GM10847 (cell line): ENCODE results near the gene FLRT3.

ENCODE experiments used
- POLR2A ChIP-seq: IDR thresholded peaks from 2 replicates; pipeline ENCODE4 v1.6.1; 2011; ENCODE audit not compliant: insufficient read length; ENCODE audit errors: extremely low read depth

FLRT3 gene

DNA sequence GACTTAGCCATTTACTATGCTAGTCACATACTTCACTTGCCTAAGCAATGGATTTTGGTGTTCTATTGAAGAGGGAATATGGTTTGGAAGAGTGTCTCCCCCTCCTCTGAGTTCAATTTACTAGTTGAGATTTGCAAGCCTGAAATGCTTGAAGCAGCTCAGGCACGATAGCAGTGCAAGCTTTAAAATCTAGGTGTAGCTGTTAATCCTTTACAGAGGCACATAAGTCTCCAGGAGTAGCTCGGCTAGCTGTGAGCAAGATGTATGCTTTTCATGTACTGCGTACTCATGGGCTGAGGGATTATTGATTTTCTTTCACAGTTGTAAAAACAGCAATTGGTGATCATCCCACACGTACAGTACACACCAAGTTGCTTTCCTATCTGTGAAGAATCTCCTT is 726 bp downstream of the FLRT3 start:
- TF ChIP-seq POLR2A, result no peak

DNA sequence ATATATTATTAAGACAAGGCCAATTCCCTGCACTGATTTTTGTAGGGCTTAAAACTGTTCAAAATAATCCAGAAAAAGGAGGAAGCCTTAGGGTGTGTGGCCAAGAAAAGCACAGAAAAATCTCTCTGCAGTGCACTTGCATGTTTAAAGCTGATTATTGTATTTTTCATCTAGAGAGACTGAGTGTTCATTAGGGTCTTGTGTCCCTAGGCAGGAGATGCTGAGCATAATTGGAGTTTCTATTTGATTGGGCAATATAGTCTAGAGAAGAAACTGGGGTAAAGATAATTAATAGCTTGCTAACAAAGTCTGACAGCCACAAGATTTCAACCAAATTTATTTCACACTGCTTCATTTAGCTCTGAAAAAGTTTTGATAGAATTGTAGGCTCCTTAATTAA is 2.4 kb downstream of the FLRT3 start:
- TF ChIP-seq POLR2A, result no peak

DNA sequence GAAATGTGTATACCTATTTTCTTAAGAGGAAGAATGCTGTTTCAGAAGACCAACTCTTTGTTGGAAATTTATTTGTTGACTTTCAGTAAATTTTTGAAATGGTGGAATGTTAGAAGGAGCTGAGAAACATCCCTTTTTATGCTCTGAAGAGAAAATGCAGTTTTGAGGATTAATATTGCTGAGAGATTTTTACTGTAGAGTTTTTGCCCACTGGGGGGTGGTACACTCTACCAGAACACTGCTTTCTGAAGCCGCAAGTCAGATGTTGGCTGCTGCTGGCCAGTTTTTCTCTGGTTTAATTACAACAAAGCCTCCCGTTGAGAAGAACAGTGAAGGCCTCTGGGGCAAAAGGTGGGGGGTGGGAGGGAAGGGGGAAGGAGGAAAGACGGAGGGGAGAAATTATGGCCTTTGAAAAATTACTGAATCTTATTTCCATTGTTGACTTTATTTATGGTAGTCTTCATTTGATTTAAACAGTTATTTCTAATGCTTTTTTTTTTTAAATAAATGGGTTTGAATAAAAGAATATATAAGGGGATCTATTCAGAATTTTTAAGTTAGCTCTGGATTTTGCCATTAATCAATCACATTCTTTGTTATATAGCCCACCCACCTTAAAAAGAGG is 3.0 kb downstream of the FLRT3 start:
- TF ChIP-seq POLR2A, result no peak

DNA sequence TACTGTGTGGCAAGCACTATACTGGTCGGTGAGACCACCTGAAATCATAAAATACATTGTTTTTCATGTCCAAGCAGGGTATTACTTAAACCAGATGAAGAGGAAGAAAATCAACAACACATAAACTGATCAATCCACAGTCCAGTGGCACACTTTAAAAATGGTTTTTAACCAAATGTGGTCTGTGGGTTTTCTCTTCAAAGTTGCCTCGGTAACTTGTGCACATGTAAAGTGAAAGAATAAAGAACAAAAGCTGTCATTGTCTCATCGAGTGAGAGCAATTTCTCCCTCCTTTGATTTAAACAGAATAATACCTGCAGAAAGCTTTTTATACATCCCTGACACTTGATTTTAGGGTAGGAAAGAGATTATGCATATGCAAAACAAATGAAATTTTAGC is 3.7 kb downstream of the FLRT3 start:
- TF ChIP-seq POLR2A, result no peak

DNA sequence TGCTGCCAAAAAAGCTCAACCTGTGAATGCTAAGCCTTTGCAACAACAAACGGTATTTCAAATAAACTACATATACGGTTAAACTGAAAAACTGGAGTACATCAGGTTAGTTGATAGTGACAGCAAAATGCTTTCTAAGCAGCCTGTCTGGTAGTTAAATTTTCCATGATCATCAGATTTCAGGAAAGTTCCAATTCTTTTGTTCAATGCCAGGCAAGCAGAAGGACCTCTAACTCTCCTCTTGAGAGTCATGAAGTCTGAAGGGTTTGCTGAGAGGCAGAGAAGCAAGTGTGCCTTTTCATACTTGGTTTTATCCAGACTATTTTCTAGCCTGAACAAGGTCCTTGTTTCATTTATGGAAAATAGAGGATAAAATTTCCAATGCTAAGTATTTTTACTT is 4.5 kb downstream of the FLRT3 start:
- TF ChIP-seq POLR2A, result no peak

DNA sequence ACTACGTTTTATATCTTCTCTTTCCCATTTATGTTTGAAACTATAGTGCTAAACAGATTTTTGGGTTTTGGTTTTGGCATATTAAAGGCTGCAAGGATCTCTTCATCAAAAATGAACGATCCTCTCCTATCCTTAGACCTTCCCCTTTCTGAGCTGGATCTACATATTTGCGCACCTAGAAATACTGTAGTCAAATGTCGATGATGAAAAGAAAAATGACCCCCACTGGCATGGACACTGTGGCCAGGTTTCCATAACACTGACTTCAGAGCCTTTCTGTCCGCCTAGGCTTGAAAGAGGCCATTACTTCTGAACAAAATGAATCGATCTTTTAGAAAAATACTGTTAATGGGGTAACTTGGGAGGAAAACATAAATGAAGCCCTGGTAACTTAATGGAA is 5.8 kb downstream of the FLRT3 start:
- no peak for TF ChIP-seq POLR2A

DNA sequence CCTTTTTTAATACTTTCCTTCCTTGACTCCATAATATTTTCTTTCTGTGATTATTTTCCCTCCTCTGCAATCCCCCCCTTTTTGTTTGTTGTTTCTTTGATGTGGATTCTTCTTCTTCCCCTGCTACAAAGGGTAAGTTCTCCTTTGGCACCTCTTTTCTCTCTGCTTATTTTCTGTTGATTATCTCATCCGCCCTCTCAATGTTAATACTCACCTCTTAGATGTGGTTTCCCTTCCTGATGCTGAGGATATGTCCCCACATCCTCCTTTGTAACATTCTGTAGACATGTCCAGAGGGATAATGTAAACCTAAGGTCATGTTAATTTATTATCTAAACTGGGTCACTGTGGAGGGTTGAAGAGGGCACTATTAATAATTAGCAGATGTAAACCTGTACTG is 17.7 kb downstream of the FLRT3 start:
- no peak for TF ChIP-seq POLR2A

DNA sequence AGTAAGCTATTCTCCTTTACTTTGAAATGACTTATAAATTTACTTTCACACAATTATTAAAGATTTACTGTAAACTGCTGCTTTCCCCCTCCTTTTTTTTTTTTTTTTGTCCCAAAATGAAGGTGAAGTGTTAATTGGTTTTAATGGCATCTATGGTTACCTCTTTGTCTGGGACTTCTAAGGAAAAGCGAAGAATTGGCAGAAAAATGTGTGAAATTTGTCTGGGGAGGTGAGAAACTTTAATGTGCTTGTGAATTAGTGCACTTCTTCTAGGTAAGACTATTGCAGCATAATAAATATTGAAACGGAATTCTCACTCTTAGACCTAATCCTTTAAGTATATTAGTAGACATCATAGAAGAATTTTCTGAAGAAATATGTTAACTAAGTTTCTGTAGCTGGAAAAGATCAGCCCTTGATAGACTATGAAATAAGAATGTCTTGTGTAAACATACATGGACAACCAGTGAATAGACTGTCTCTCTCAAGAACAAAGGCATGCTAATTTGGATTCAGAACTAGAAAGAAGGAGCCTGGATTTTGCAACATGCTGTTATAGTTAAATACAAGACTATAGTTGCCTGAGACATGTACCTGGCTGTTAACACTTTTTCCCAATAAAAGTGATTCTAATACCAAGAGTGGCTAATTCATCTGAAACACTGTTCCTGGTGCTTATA is 23.9 kb downstream of the FLRT3 start:
- no peak for TF ChIP-seq POLR2A

DNA sequence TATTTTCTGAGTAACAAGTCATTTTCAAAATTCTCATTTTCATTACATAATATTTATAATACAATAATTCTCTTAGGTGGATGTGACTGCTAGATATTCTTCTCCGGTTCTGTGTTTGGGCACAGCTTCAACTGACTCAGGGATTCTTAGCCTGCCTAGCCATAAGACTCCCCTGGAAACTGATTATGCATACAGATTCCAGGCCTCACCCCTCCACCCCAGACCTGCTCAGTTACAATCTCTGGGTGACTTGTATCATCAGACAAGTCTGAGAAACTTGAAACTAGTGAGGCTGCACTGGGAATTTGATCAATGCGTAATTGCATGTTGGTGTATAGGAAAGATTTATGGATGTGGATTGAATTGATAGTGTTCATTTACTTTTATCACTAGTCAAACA is 25.4 kb downstream of the FLRT3 start:
- TF ChIP-seq POLR2A, result no peak

DNA sequence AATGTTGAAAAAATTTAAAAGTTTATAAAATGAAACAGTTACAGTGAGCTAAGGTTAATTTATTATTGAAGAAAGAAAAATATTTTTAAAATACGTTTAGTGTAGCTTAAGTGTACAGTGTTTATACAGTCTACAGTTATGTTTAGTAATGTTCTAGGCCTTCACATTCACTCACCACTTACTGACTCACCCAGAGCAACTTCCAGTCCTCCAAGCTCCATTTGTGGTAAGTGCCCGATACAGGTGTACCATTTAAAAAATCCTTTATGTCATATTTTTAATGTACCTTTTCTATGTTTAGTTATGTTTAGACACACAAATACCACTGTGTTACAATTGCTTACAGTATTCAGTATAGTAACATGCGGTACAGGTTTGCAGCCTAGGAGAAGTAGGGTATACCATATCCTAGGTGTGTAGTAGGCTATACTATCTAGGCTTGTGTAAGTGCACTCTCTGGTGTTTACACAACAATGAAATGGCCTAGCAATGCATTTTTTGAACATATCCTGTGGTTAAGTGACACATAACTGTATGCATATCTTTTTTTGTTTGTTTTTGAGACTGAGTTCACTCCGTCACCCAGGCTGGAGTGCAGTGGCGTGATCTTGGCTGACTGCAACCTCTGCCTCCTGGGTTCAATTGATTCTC is 26.3 kb downstream of the FLRT3 start:
- no peak for TF ChIP-seq POLR2A

DNA sequence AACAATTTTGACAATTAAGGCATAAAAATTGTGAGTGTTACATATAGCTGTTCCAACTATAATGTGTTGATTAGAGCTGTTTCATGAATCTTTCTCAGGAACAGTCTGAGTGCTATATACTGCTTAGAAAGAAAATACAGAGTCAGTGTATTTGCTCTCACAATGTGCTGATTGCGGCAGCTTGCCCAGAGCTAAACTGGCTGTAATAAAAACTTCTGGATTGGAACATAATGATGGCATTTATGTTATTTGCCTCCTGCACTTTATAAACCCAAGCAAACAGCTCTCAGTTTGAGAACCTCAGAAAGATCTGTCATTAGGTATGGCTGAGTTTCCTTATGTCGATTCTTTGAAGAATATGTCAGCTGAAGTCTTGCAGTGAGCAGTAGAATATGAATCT is 29.5 kb downstream of the FLRT3 start:
- no peak for TF ChIP-seq POLR2A

DNA sequence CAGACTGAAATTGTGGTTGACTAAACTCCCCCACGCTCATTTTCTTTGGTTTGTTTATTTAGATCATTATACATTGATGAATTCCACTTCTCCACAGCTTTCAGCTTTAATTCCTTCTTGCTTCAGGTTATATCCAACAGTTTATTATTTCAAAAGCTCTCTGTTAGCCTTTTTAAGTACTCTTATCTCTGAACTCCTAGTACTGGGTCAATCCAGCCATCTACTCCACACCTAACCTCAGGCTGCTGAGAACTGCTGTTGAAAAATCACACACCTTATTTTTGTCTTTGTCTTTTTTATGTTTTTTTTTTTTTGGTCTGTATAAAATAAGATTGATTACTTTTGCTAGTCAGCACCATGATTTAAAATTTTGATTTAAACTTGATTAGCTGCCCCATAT is 32.9 kb downstream of the FLRT3 start:
- no peak for TF ChIP-seq POLR2A

DNA sequence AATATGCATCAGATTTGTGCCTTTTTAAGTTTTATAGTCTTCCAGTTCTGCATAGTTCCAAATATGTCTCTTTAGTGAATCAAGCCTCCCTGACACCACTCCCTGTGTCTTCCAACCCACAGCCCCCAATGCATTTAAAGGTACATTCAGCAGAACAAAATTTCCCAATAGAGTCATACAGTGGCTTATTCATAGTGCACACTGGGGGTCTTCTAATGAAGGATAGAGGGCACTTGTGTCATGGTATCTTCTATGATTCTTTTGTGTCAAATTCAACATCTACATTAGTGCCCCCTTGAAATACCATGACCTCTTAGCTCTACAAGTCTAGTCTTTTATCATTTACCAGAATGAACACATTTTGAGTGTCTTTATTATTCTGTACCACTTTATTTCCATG is 33.8 kb downstream of the FLRT3 start:
- no peak for TF ChIP-seq POLR2A

DNA sequence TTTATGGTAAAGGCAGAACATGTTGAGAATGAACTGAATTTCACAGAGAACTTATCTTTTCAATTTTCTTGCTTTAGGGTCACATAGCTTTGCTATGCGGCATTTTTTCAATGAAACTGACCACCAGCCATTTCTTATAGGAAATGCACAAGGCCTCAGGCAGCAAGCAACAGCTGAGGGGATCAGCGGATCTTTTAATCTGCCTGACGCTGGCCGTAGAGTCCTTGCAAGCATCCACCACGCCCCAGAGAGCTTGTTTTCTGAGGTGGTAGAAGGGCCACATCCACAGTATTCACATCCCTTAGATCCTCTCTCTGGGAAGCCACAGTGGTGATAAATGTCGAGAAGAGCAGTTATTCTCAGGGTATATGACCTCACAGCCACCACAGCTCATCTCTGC is 34.3 kb downstream of the FLRT3 start:
- TF ChIP-seq POLR2A, result no peak

DNA sequence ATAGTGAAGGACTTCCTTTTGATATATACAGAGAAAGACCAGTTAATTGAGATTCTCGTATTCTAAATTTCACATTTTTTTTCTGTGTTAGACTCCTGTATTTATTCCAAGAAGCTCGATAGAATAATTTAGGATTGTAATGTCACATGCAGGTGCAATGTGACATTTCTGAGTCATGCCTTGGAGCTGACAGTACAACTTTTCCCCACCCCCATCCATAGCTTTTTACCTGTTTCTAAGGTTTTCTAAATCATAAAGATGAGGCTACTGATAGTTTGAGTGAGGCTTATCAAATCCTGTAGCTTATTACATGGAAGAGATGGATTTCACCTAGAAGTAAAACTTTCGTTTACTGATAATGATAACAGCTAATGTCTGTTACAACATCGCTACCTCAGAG is 37.6 kb downstream of the FLRT3 start:
- TF ChIP-seq POLR2A, result no peak

DNA sequence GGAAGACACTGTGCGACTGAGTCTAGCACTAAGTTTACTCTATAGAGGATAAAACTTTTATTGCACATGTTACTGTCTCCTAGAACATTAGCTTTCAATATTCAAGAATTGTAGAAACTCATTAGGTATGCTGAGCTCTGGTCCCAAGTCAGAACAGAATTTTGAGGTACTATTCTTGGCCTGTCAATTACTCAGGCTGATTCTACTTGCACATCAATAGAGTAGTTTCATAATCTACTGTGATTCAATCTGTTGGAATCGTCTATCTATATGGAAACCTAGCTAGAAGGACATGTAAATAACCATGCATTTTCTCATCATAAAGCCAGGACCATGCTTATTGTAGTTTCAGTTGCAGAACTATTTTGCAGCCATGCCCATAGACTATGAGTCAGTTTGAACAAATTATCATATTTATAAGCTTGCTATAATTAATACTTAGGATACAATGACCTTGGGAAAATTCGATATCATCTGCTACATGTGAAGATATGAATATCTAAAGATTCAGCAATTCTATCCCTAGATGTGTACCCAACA is 41.6 kb downstream of the FLRT3 start:
- TF ChIP-seq POLR2A, result no peak
